ENCODE measurements around the gene ATAT1. TPM values are rescaled to one million over a fixed set of nuclear protein-coding genes. Genes with fewer than 3 reads are reported as not detected.
"Not testable (repeated sequence)": the region's sequence is repeated elsewhere in the genome, so short reads cannot be mapped to it uniquely, and the experiment has no call there.

ATAT1 gene
- total RNA-seq, 4 donors from 2014 or later: 8.2 to 25.2 (median 15.1) TPM

- H3K27me3 ChIP-seq: no peaks in the 10 kb centered on the region
- H3K4me1 ChIP-seq: no peaks in the 10 kb centered on the region
- H3K27ac ChIP-seq: no peak overlapping the region
- H3K36me3 ChIP-seq: peaks cover 0 to 100% (median 0%) of the 10 kb centered on the region in 3 donors
- H3K9me3 ChIP-seq: no peaks in the 10 kb centered on the region
- TF ChIP-seq CTCF (IDR thresholded peaks at IDR 0.05) (no peak), POLR2A (IDR thresholded peaks at IDR 0.05) (no peak)
- DNase-seq: no peak
- H3K4me3 ChIP-seq: no peak overlapping the region
Measured at GRCh38 chr6:30656513-30656912, 29.8 kb downstream of the ATAT1 start.

GRCh38 chr6:30657454-30657853, 30.8 kb downstream of the ATAT1 start:
- H3K36me3 ChIP-seq: peaks cover 0 to 100% (median 0%) of the 10 kb centered on the region in 3 donors

GRCh38 chr6:30657922-30658321, 31.2 kb downstream of the ATAT1 start:
- DNase-seq, H3K4me3 ChIP-seq, H3K27ac ChIP-seq, H3K27me3 ChIP-seq, H3K4me1 ChIP-seq, H3K9me3 ChIP-seq: not testable (repeated sequence)
- peaks cover 0 to 100% (median 0%) of the 10 kb centered on the region in 3 donors for H3K36me3 ChIP-seq

More at GRCh38 chr6:30657454-30657853, 30.8 kb downstream of the ATAT1 start:
- no peaks in the 10 kb centered on the region for H3K9me3 ChIP-seq
- no peaks in the 10 kb centered on the region for H3K27me3 ChIP-seq
- TF ChIP-seq POLR2A (IDR thresholded peaks at IDR 0.05): no peak
- TF ChIP-seq CTCF (IDR thresholded peaks at IDR 0.05): no peak
- no peak overlapping the region for H3K27ac ChIP-seq
- no peak for DNase-seq
- no peaks in the 10 kb centered on the region for H3K4me1 ChIP-seq
- H3K4me3 ChIP-seq: no peak overlapping the region

- Histone ChIP-seq H3K27ac (no peak overlapping the region), H3K9me3 (no peaks in the 10 kb centered on the region), H3K4me3 (no peak overlapping the region), H3K4me1 (no peaks in the 10 kb centered on the region), H3K27me3 (no peaks in the 10 kb centered on the region), H3K36me3 (peaks cover 0 to 99% (median 0%) of the 10 kb centered on the region in 3 donors)
- no peak for DNase-seq
- TF ChIP-seq POLR2A (IDR thresholded peaks at IDR 0.05): no peak
- TF ChIP-seq CTCF (IDR thresholded peaks at IDR 0.05): no peak
Measured at GRCh38 chr6:30664994-30665767, 38.5 kb downstream of the ATAT1 start.

GRCh38 chr6:30666300-30666699, 39.6 kb downstream of the ATAT1 start:
- H3K4me1 ChIP-seq, H3K27me3 ChIP-seq, DNase-seq, H3K9me3 ChIP-seq, H3K27ac ChIP-seq, H3K4me3 ChIP-seq: not testable (repeated sequence)
- H3K36me3 ChIP-seq: peaks cover 0 to 96% (median 0%) of the 10 kb centered on the region in 3 donors

GRCh38 chr6:30670760-30671527, 44.3 kb downstream of the ATAT1 start:
- no peaks in the 10 kb centered on the region for H3K9me3 ChIP-seq
- H3K27ac ChIP-seq: no peak overlapping the region
- no peak for TF ChIP-seq CTCF (IDR thresholded peaks at IDR 0.05)
- TF ChIP-seq POLR2A (IDR thresholded peaks at IDR 0.05): no peak
- H3K27me3 ChIP-seq: no peaks in the 10 kb centered on the region
- H3K4me1 ChIP-seq: peaks cover 0 to 18% (median 11%) of the 10 kb centered on the region in 4 donors
- DNase-seq: no peak
- H3K4me3 ChIP-seq: no peak overlapping the region
- peaks cover 0 to 50% (median 0%) of the 10 kb centered on the region in 3 donors for H3K36me3 ChIP-seq
